HG03378 (cell line): ENCODE measurements around the gene MAP1LC3A.
"Not testable (repeated sequence)": the region's sequence is repeated elsewhere in the genome, so short reads cannot be mapped to it uniquely, and the experiment has no call there.

Source experiments
- ATAC-seq: cut with Tn5 transposase; IDR thresholded peaks from one replicate; pipeline ENCODE4 v1.9.1; 2021; ENCODE audit warnings: mild to moderate bottlenecking, moderate library complexity; ENCODE audit not compliant: unreplicated experiment

Gene MAP1LC3A

DNA sequence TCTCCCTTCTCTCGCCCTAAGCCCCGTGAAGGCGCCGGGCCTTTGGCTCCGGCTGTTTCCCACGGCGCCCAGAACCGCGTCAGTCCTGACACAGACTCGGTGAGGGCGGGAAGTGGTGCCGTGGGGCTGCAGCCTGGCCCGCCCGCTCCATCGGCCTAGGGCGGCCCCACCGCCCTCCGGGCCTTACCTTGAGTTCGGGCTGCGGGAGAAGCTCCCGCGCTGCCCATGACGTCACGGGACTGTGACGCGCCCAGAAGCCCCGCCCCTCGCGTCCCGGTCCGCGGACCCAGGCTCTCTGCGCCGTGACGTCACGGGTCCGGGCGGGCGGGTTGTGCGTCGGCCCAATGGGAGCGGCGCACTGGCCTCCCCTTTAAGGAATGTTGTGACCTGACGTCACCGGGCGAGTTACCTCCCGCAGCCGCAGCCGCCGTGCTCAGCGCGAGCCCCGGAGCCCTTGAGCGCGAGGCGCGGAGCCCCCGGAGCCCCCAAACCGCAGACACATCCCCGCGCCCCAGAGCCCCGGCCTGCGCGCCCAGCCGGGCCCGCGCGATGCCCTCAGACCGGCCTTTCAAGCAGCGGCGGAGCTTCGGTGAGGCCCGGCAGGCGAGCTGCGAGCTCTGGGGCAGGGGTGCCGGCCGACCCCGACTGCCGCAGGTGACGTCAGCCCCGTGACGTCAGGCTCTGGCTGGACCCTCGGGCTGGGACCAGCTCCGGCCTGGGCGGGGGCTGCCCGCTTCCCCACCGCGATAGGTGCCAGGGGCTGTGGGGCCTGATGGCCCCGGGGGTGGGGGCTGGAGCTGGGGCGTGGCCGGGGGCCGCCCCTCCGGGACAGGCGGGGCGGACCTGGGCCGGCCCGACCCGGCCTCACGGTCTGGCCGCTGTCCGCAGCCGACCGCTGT, at the start of gene MAP1LC3A:
MAP1LC3A (plus strand) TSS at position 399 of the 899 bp plus-strand sequence; CDS start at position 550, 151 bp downstream.
- ATAC-seq = peak; percentile 46

DNA sequence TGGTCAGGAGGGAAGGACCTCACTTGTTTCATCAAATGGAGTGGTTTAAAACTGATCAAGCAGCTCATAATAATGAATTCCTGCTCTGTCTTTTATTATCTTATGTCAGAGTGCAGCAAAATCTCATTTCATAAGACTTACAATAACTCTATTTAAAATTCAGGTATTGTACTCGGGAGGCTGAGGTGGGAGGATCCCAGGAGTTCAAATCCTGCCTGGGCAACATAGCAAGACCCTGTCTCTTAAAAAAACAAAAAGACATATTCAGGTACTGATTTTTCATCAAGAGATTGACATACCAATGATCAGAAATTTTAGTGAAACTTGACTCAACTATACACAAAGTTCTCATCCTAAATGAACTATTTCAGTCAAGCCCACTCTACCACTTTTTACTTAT, 47.9 kb upstream of the MAP1LC3A start:
- no peak for ATAC-seq

DNA sequence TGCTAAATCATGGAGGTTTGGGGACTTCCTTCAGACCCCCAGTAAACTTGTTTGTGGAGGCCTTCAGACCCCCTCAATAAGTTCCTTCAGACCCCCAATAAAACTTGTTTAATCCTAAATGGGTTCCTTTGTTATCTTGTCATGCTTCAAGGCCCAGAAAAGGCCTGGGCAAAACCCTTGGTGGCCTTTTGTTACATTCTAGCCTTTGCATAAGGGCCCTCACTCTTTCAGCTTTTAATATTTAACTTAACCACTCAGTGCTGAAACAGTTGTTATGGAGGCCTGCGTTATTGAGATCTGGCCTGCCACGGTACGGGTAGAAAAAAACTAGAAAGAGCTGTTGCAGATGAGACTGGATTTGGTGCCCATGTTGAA, 46.6 kb upstream of the MAP1LC3A start:
- ATAC-seq = no peak

DNA sequence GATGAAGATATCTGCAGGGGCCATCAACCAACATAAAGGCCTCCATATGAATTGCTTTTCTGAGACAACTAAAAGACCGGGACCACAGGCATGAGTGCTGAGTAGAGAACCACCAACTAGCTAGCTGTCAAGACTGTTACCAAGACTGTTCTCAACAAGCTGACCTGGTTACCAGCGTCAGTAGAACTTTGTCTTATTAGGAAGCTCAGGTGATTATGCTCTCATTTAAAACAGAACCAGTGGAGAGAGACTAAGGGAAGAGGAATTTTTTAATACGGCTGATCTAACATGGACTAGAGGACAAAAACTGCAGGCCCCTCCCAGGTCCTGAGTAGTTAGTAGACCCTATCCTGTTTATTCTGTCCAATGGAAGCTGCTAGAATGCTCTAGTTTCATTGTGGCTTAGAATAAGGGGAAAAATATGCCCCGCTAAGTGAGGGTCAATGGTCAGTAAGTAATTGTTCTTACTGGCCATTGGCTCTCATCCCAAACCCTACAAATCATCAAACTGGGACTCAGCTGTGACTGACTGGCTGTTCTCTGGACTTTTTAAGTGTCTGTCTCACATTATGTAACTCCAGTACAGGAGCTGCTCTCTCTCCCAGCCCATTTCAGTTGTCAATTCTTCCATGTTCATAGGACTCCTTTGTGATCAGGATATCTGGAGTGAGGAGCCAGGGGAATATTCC, 46.1 kb upstream of the MAP1LC3A start:
- ATAC-seq = no peak

DNA sequence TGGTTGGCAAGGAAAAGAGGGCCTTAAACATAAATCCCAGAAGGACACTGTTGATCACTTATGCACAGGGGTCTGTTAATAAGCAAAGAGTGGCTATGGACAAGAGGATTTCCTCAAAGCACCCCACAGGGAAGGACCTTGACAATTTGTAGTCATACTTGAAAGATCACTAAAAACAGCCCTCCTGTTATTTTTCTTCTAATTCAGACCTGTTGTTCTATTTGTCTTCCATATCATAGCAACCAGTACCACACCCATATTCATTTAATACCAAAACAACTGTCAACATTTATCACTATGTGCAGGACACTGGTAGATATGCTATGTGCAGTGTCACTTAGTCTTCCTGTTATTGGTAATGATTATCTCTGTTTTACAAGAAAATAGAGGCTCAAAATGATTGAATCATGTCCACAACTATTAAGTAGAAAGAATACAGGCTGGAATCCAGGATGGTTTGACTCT, 45.5 kb upstream of the MAP1LC3A start:
- ATAC-seq = no peak

DNA sequence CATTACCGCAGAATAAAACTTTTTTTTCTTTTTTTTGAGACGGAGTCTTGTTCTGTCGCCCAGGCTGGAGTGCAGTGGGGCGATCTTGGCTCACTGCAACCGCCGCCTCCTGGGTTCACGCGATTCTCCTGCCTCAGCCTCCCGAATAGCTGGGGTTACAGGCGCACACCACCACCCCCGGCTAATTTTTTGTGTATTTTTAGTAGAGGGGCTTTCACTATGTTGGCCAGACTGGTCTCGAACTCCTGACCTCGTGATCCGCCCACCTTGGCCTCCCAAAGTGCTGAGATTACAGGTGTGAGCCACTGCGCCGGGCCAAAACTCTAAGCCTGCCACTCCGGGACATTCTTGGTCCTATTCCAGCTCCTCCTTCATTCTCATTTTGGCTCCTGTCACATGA, 44.5 kb upstream of the MAP1LC3A start:
- ATAC-seq = not testable (repeated sequence)

DNA sequence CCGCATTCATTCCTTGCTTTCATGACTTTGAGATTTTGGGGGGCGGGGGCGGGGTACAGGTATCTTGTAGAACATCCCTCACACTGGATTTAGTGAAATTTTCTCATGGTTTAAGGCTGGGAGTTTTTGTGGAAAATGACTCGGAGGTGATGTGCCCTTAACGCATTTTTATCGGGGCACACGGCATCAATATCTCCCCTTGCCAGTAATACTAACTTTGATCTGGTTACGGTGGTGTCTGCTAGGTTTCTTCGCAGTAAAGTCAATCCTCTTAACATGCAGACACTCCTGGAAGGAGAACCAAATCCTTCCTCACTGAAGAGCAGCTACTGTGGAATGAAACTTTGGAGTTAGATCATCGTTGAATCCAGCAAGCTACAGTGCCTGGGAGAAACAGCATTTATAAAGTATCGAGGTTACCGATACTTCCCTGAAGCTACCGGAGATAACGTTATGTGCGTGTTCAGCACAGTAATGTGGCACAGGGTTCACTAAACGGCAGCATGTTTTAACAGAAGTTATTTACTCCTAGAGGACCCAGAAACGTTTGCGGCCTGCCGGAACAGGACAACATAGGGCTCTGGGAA, 43.5 kb upstream of the MAP1LC3A start:
- no peak for ATAC-seq

DNA sequence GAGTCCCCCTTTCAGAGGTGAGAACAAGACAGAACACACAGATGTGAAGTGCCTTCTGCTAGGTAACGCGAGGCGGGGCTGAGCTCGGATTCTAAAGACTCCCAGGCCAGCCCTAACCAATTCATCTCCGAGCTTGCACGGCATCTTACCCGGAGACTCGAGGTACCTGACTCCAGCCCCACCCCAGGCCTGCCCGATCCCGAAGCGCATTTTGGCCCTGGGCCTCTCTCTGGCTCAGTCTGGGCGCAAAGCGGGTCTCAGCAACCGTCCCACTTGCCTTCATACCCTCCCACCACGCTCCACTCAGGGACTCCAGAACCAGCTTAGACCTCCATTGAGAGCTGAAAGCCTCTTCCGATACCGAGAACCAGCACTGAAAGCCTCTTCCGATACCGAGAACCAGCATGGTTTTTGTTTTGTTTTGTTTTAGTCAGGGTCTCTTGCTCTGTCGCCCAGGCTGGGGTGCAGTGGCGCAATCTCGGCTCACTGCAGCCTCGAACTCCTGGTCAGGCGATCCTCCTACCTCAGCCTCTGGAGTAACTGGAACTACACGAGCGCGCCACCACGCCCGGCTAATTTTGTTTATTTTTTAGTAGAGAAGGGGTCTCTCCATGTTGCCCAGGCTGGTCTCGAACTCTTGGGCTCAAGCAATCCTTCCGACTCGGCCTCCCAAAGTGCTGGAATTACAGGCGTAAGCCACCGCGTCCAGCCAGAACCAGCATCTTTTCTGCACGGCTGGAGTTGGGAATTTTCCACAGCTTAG, 42.9 kb upstream of the MAP1LC3A start:
- ATAC-seq = peak; percentile 55

DNA sequence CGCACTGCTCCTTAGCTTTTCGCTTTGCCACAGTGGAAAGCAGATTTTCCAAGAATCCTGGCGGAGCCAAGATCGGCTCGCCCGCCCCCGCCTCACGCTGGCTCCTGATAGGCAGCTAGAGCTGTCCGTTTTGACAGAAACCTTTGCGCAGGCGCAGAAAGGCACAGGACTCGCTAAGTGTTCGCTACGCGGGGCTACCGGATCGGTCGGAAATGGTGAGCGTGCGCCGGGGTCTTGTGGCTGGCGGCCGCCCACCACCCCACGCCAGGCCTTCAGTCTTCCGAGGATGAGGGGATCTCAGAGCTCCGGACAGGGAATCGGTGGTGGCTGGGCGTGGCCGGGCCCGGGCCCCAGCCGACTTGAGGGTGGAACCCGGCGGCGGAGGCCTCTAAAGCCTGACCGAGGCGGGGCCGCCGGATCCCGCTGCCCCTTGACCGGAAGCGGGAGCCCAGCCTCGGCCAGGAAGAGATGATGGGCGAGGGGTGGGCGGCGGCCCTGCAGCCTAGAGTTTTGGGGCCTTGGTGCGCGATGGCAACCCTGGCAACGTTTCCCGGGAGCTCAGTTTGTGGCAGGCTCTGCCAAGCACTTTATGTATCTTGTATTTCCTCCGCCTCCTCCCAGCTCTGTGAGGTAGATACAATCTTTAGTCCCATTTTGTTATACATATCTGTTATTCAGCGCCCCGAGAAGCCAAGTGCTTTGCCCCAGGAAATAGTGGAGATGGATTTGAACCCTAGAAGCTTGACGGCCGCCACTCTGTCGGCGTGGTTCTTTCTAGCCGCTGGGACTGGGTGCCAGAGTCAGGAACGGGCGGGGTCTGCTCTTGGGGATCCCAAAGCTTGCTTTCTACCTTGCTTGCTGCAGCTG, 42.0 kb upstream of the MAP1LC3A start, which contains the start of gene DYNLRB1:
DYNLRB1 (plus strand) TSS at position 176 of the 867 bp plus-strand sequence; CDS start at position 213, 37 bp downstream.
- ATAC-seq = peak; percentile 73

DNA sequence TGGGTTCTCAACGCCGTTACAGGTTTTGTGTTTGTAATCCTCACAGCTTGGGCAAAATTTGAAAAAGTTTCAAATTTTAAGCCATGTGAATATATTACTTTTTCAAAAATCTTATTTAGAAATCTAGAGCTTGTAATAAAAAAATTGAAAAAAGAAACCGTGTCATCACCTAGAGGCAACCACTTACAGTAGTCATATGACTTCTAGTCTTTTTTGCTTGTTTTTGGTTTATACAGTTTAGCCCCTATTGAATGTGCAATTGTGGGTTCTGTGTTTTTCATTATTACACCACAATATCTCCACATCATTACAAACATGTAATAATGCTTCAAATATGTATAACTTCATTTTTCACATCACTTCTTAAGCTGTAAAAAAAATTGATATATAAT, 41.4 kb upstream of the MAP1LC3A start:
- ATAC-seq = no peak

DNA sequence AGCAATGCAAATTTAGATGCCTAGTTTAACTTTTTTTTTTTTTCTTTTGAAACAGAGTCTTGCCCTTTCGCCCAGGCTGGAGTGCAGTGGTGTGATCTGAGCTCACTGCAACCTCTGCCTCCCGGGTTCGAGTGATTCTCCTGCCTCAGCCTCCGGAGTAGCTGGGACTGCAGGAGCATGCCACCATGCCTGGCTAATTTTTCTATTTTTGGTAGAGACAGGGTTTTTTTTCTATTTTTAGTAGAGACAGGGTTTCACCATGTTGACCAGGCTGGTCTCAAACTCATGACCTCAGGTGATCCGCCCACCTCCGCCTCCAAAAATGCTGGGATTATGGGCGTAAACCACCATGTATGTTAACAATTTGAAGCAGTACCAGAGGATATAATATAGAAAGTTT, 39.7 kb upstream of the MAP1LC3A start:
- ATAC-seq = not testable (repeated sequence)

DNA sequence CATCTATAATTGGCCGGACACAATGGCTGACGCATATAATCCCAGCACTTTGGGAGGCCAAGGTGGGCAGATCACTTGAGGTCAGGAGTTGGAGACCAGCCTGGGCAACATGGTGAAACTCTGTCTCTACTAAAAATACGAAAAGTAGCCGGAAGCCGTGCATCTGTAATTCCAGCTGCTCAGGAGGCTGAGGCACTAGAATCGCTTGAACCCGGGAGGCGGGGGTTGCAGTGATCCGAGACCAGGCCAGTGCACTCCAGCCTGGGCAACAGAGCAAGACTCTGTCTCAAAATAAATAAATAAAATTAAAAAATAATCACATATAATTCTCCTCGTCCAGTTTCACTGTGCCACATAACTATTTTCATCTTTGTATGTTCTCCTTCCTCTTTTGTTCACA, 38.7 kb upstream of the MAP1LC3A start:
- ATAC-seq = not testable (repeated sequence)

DNA sequence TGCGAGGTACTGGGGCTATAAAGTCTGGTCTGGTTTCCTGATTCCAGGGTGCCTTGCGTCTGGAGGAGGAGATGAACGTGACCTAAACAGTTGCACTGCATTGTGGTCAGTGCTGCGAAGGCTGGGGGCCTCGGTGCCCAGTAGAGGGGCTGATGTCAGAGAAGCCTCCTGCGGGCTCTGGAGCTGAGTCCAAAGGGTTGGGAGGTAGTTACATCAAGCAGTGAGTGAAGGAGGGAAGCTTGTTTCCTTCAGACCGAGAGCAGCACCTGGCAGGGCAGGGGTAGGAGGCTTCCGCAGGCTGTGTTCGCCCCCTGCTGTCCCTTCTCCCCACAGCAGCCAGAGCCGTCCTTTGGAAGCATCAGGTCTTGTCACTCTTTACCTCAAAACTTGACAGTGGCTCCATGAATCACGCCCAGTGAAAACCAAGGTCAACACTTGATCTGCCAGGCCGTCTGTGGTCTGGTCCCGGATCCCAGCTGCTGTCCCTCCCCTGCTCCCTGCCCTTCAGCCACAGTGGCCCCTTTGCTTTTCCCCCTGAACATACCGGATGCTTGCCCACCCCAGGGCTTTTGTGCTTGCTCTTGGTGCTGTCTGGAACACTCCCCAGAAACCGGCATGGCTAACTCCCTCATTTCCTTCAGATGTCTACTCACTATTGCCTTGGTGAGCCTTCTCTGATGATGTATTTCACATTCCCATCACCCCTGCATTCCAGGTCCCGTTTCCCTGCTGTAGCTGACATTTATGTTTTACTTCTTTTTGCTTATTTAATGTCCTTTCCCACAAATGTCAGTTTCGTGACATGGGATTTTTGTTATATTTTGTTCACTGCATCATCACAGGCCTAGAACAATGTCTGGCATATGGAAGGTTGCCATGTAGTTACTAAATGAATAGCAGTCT, 35.3 kb upstream of the MAP1LC3A start:
- ATAC-seq = no peak

DNA sequence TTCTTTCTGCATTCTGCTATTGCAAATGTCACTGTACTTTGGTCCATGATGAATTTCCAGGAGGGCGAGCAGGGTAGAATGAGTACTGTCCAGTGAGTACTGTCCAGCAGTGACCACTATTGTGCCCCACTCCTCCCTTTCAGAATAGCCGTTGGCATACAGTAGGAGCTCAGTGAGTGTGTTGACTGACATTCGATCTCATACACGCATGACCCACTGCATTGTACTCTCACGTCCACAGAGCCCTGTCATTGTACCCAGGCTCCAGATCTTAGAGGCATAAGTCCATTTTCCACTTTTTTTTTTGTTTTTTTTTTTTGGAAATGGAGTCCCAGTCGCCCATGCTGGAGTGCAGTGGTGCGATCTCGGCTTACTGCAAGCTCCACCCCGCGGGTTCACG, 34.1 kb upstream of the MAP1LC3A start:
- ATAC-seq = no peak

DNA sequence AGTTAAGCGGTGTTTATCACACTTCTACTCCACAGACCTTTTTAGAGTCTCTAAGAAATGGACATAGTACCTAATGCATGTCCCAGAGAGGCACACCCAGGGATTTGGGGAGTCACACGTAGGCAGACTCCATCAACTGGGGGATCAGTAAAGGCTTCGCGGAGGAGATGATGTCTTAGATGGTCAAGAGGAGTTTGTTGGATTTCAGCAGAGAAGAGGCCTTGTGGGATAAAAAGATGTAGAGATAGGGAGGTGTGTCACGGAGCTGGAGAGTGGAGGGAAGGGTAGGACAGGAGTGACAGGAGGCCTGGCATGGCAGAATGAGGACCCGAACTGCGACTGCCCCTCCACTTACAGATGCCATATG, 33.2 kb upstream of the MAP1LC3A start:
- ATAC-seq = no peak

DNA sequence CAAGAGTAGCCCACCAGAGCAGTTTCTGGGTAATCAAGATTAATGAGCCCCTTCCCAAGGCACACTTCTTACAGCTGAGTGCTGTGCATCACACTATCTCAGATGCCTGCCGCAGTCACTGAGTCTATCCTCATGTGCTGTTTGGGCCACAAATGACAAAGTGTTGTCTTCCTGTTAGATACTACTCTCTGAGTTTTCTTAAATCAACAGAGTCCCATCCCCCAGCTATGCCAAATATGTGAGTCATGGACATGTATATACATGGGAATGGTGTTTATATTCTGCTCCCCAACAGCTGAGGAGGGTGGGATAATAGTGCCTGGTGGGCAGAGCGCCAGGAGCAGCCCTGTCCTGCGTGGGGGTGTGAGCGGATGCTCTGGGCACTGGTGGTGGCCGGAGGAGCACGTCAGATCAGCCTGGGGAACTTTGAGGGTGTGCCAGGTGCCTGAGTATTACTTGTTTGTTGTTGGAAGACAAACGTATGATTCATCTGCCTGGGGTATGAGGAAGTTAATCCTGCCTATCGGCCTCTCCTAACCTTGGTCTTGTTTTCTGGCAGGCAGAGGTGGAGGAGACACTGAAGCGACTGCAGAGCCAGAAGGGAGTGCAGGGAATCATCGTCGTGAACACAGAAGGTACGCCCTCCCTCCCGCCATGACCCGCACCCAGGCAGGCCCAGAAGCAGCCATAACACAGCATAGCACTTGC, 32.7 kb upstream of the MAP1LC3A start:
- no peak for ATAC-seq

DNA sequence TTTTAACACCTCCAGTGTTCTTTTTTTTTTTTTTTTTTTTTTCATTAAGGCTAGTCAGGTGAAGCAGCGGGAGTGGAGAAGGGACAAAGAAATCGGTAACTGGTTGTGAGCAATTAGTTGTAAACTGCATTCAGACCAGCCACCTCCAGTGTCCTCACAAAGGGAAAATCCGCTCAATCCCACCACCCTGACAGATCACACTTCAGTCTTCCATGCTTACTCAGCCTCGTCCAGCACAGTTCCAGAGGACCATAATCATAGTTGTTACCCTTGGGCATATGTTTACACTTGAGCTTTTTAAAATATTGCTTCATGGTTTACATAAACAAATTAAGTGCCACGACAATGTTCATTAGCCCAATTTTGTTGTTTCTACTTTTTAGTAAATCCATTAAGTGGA, 32.1 kb upstream of the MAP1LC3A start:
- ATAC-seq = no peak

DNA sequence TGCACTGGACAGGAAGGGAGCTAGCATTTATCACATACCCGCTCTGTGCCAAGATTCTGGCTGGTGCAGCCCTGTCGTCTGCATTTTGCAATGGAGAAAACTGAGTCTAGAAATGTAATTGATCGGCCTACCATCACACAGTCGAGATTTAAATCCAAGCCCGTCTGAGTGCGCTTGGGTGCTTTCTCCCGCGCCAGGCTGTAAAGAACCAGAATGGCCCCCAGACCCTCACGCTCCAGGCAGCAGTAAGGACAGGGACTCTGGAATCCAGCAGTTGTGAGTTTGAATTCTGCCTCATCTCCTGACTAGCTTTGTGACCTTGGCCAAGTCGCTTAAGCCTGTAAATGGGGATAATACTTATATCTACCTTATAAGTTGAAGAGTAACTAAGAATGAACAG, 31.5 kb upstream of the MAP1LC3A start:
- ATAC-seq = no peak
